Muscle layer of colon (tissue), 2 donors: Measurements from ENCODE around the gene PRIM1.

Experiments used
- H3K27ac ChIP-seq: one replicate; pipeline ENCODE4 v1.7.0; 2013; ENCODE audit warnings: low read depth, mild to moderate bottlenecking, low read length, moderate library complexity
- H3K27me3 ChIP-seq, 2 donors: one replicate each; pipeline ENCODE4 v1.7.0; 2013; ENCODE audit warnings: low read length in 2 of 2, mild to moderate bottlenecking in 2 of 2; ENCODE audit not compliant: insufficient read depth in 2 of 2, control insufficient read depth in 1 of 2
- H3K36me3 ChIP-seq: one replicate; pipeline ENCODE4 v1.7.0; 2013; ENCODE audit warnings: mild to moderate bottlenecking, low read length; ENCODE audit not compliant: insufficient read depth
- H3K4me1 ChIP-seq: one replicate; pipeline ENCODE4 v1.7.0; 2013; ENCODE audit warnings: mild to moderate bottlenecking, low read length; ENCODE audit not compliant: insufficient read depth
- H3K4me3 ChIP-seq, 2 donors: one replicate each; pipeline ENCODE4 v1.7.0; 2013; ENCODE audit warnings: low read length in 2 of 2, low read depth in 1 of 2, mild to moderate bottlenecking in 1 of 2, moderate library complexity in 1 of 2
- H3K9ac ChIP-seq: one replicate; pipeline ENCODE4 v1.7.0; 2013; ENCODE audit warnings: low read length
- H3K9me3 ChIP-seq: one replicate; pipeline ENCODE4 v1.7.0; 2013; ENCODE audit warnings: mild to moderate bottlenecking, low read length
- donor health status: abdominal sarcoma.
- donor health status: Adenocarcinoma of cecum.

Gene PRIM1

GRCh38 chr12:56687223-56688128 lies 64.6 kb downstream of the PRIM1 start:
- Histone ChIP-seq H3K4me3 (peak overlapping the region; percentile 90 to 93), H3K9me3 (no peaks in the 10 kb centered on the region), H3K27me3 (no peaks in the 10 kb centered on the region), H3K4me1 (peaks cover 19% of the 10 kb centered on the region), H3K36me3 (no peaks in the 10 kb centered on the region), H3K27ac (peak overlapping the region; percentile 100), H3K9ac (peak overlapping the region; percentile 93)

DNA sequence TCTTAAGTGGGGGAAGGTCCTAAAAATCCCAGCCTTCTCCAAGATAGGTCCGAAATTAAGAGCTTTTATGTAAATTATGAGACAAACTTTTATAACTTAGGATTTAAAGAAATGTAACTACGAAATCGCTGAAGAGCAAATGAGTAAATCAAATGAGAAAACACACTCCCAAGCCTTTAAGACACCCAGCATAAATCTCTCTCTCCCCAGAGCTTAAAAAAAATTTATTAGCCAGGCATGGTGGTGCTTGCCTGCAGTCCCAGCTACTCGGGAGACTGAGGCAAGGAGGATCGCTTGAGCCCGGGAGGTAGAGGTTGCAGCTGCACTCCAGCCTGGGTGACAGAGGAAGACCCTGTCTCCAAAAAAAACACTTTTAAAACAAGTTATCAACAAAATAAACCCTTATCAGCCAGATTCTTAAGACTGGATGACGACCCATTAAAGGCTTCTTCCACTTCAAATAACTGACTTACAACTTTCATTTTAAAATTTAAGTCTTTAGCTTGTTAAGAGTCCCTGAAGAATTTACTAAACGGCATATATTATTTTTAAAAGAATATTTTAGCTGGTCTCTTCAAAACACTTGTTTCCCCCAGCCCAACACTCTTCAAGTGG lies 67.3 kb downstream of the PRIM1 start:
- Histone ChIP-seq H3K4me1 (peaks cover 19% of the 10 kb centered on the region), H3K27ac (peak overlapping the region; percentile 49), H3K36me3 (peaks cover 5% of the 10 kb centered on the region), H3K9ac (no peak overlapping the region), H3K9me3 (no peaks in the 10 kb centered on the region), H3K4me3 (peak overlapping the region in 1 of 2 donors; percentile 51), H3K27me3 (no peaks in the 10 kb centered on the region)

GRCh38 chr12:56682323-56682722 lies 69.8 kb downstream of the PRIM1 start:
- no peaks in the 10 kb centered on the region for H3K27me3 ChIP-seq
- no peak overlapping the region for H3K27ac ChIP-seq
- H3K36me3 ChIP-seq = peaks cover 5% of the 10 kb centered on the region
- H3K9me3 ChIP-seq = no peaks in the 10 kb centered on the region
- H3K4me3 ChIP-seq = no peak overlapping the region
- H3K9ac ChIP-seq = no peak overlapping the region
- H3K4me1 ChIP-seq = peaks cover 27% of the 10 kb centered on the region
